AG08395 (cell line): Measurements from ENCODE around the gene MLLT3.

ENCODE experiments used
- DNase-seq: peaks from one replicate; pipeline ENCODE4 v3.0.0; 2012; ENCODE audit warnings: mixed read lengths, low spot score

MLLT3 gene

GRCh38 chr9:20303996-20304395, 318.3 kb downstream of the MLLT3 start:
- no peak for DNase-seq

DNA sequence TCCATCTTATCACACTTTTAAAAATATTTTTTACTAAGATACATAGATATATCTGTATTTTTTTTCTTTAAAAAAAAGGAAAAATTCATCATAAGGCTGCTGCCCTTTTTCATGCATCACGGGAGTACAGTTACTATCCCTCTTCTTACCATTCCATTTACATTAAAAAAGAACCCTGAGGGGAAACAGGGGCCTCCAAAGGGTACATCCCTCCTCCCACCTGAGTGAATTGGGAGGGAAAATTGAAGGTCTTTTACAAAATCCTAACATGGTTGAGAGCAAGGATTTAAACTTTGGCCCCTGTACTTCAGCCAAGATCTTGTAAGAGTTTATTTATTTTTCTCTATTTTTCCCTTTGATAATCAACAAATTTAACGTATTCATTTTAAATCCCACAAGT, 319.2 kb downstream of the MLLT3 start:
- DNase-seq = no peak

DNA sequence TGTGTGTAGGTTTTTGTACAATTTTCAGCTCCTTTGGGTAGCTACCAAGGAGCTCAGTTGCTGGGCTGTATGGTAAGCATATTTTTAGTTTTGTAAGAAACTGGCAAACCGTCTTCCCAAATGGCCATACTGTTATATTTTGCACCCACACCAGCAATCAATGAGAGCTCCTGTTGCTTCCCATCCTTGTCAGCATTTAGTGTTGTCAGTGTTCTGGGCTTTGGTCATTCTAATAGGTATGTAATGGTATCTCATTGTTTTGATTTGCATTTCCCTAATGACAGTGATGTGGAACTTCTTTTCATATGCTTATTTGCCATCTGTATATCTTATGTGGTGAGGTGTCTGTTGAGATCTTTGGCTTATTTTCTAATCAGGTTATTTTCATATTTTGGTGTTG, 320.1 kb downstream of the MLLT3 start:
- no peak for DNase-seq

DNA sequence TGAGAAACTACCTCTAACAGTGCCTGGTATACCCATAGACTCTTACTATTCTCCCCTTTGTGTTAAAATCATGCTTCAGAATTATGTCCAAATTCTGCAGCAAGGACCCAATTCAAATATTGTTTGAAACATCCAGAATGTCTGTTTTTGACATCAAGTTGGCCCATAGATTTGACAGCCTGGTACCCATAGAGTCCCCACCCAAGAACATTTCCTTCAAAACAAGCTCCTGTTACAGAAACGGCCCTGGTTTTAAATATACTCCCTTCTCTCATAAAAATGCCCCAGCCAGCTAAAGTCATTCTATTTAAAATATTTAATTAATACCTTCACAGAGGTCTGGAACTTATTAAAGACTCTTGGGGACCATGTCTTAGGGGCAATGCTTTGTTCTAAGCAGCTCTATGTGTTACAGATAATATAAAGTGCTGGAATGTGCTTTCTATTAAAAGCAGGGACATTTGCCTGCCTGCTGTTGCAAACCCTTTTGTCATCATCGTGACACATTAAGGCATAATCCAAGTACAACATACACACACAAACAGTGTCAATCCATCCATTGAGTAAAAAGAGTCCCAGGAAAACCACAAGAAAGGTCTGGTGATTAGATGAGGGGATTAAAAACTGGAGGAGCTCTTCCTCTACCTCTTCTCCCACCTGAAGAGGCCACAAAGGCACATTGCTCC, 321.7 kb downstream of the MLLT3 start:
- DNase-seq = no peak

- peak; percentile 29 for DNase-seq
Measured at GRCh38 chr9:20297646-20298084, 324.6 kb downstream of the MLLT3 start.

DNA sequence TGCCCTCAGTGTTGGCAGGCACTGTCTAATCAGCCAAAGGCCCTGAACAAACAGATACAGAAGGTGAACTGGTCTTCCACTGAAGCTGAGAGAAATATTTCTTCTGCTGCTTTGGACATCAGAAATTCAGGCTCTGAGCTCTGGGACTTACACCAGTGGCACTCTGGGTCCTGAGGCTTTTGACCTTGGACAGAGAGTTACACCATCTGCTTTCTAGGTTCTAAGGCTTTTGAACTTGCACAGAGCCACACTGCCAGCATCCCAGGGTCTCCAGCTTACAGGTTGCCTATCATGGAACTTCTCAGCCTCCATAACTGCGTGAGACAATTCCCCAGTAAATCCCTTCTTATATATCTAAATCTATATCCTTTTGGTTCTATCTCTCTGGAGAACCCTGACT, 326.7 kb downstream of the MLLT3 start:
- DNase-seq = no peak

- DNase-seq = no peak
Measured at GRCh38 chr9:20294046-20294750, 328.1 kb downstream of the MLLT3 start.

GRCh38 chr9:20292002-20292401, 330.3 kb downstream of the MLLT3 start:
- DNase-seq = peak; percentile 43
